H1 (cell line): ENCODE results near the gene RNF31. TPM values are rescaled to one million over a fixed set of nuclear protein-coding genes. Genes with fewer than 3 reads are reported as not detected.

ENCODE experiments used
- CEBPB ChIP-seq: IDR thresholded peaks from 2 replicates; pipeline ENCODE4 v1.6.1; 2012; ENCODE audit warnings: low read depth, low read length
- EGR1 ChIP-seq: IDR thresholded peaks from 2 replicates; pipeline ENCODE4 v1.6.1; 2011; ENCODE audit warnings: low read depth, low read length, borderline replicate concordance
- NRF1 ChIP-seq: IDR thresholded peaks from 2 replicates; pipeline ENCODE4 v1.6.1; 2011; ENCODE audit warnings: mild to moderate bottlenecking, low read depth, low read length, improper control_type of control experiment
- RBBP5 ChIP-seq: IDR thresholded peaks from 2 replicates; pipeline ENCODE4 v1.7.1; 2012; ENCODE audit warnings: low read depth, mild to moderate bottlenecking, inconsistent platforms, low read length, moderate library complexity, borderline replicate concordance
- RFX5 ChIP-seq: IDR thresholded peaks from 2 replicates; pipeline ENCODE4 v1.6.1; 2011; ENCODE audit warnings: low read depth, low read length, improper control_type of control experiment, borderline replicate concordance
- SUZ12 ChIP-seq: fragments of 200-600 bp; sonication (generic); IDR thresholded peaks from 2 replicates; pipeline ENCODE4 v1.6.1; 2012; ENCODE audit warnings: mild to moderate bottlenecking, inconsistent platforms, low read length, moderate library complexity, mixed read lengths
- ZNF274 ChIP-seq: IDR thresholded peaks from 2 replicates; pipeline ENCODE4 v1.7.0; 2012; ENCODE audit warnings: low read length, borderline replicate concordance; ENCODE audit errors: extremely low read depth
- polyA plus RNA-seq, 7 experiments: library from polyadenylated mRNA; depleted of rRNA in 3 of 7; stranded (reverse) in 5 of 7; unstranded in 2 of 7; fragments of >200 nt in 5 of 7; fragments of 200-250 nt in 2 of 7; gene quantifications; 1 replicate in 5 of 7; 2 replicates in 1 of 7; 4 replicates in 1 of 7; pipeline versions ENCODE4 v1.2.1 to v1.2.3, GENCODE V29; 2011 to 2013; ENCODE audit warnings: missing spikeins in 2 of 7, mixed read lengths in 2 of 7
- total RNA-seq: library from RNA; stranded (reverse); fragmentation: NEBNext Ultra II Directional; extraction: Animal tissue kit (Norgen Biotek cat#: 25700); gene quantifications from 2 replicates; pipeline ENCODE4 v1.2.1, GENCODE V29; 2021

RNF31 gene
- total and polyA plus RNA-seq, 2 of the 8 experiments (the other 6 are each of a cell fraction or from before 2014, with no cell fraction given) = 17.5 to 72.0 TPM

DNA sequence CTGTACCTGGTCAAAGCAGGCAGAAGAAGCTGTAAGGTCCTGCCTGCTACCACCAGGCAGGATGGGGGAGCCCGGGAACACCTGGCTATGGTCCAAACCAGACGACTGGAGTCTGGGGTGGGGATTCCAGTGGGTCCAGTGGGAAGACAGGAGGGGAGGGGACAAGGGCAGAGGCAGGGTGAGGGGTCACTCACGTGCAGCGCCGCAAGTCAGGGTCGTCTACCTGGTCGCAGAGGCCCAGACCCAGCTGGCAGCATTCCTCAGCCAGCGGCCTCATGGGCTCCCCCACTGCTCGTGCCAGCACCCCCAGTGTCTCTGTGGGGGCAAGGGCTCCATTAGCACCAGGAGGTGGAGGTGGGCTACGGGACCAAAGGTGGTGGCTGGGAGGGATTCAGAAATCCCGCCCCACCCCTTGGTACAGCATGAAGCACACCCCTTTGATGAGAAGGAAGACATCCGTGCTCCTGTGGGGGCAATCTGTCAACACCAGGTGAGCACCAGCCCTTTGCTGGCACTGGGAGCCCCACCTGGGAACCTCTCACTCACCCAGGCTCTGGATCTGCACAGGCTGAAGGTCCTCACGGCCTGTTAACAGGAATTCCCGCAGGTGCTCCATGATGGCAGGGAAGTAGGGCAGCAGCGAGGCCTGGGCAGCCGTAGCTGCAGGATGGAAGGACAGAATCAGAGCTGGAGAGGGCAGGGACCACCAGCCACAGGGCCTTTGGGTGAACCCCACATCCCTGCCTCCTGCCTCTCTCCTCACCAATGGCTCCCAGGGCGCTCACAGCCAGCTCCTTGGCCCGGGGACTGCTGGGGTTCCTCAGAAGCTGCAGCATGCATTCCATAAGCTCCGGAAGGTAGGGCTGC is 37.0 kb downstream of the RNF31 start (continued):
- TF ChIP-seq RBBP5 = no peak
- TF ChIP-seq SUZ12 = no peak
- TF ChIP-seq CEBPB = no peak
- TF ChIP-seq RFX5 = no peak
- no peak for TF ChIP-seq EGR1
- no peak for TF ChIP-seq ZNF274
- no peak for TF ChIP-seq NRF1
- TF ChIP-seq, all 59 proteins: peak for 0
